ENCODE data around the gene NR3C2.

The NR3C2 gene

GRCh38 chr4:148053298-148054003 is 388.8 kb downstream of the NR3C2 start:
- Mint-ChIP-seq H3K4me1 (ENCODE audit: low read depth) (peaks cover 63% of the 10 kb centered on the region), H3K4me3 (peak overlapping the region; percentile 49), H3K36me3 (ENCODE audit: low read depth) (peaks cover 17% of the 10 kb centered on the region), H3K9me3 (no peaks in the 10 kb centered on the region), H3K27me3 (ENCODE audit: low read depth) (no peaks in the 10 kb centered on the region), H3K27ac (peak overlapping the region; percentile 62)
- DNase-seq (ENCODE audit: low spot score) = no peak

GRCh38 chr4:148052448-148052847 is 389.8 kb downstream of the NR3C2 start:
- no peaks in the 10 kb centered on the region for H3K9me3 Mint-ChIP-seq
- peaks cover 23% of the 10 kb centered on the region for H3K36me3 Mint-ChIP-seq (ENCODE audit: low read depth)
- peaks cover 56% of the 10 kb centered on the region for H3K4me1 Mint-ChIP-seq (ENCODE audit: low read depth)
- no peaks in the 10 kb centered on the region for H3K27me3 Mint-ChIP-seq (ENCODE audit: low read depth)
- no peak for DNase-seq (ENCODE audit: low spot score)
- H3K27ac Mint-ChIP-seq = peak overlapping the region; percentile 83
- H3K4me3 Mint-ChIP-seq = peak overlapping the region; percentile 60

GRCh38 chr4:148051403-148051802 is 390.8 kb downstream of the NR3C2 start:
- no peaks in the 10 kb centered on the region for H3K27me3 Mint-ChIP-seq (ENCODE audit: low read depth)
- H3K4me3 Mint-ChIP-seq = no peak overlapping the region
- peak overlapping the region; percentile 13 for H3K27ac Mint-ChIP-seq
- no peaks in the 10 kb centered on the region for H3K9me3 Mint-ChIP-seq
- H3K36me3 Mint-ChIP-seq (ENCODE audit: low read depth) = peaks cover 29% of the 10 kb centered on the region
- DNase-seq (ENCODE audit: low spot score) = no peak
- H3K4me1 Mint-ChIP-seq (ENCODE audit: low read depth) = peaks cover 48% of the 10 kb centered on the region

GRCh38 chr4:148048598-148048997 is 393.6 kb downstream of the NR3C2 start:
- Mint-ChIP-seq H3K27ac (no peak overlapping the region), H3K36me3 (ENCODE audit: low read depth) (peaks cover 23% of the 10 kb centered on the region), H3K27me3 (ENCODE audit: low read depth) (no peaks in the 10 kb centered on the region), H3K9me3 (no peaks in the 10 kb centered on the region), H3K4me1 (ENCODE audit: low read depth) (peaks cover 39% of the 10 kb centered on the region), H3K4me3 (no peak overlapping the region)
- DNase-seq (ENCODE audit: low spot score) = no peak

GRCh38 chr4:148044912-148045352 is 397.3 kb downstream of the NR3C2 start:
- H3K4me1 Mint-ChIP-seq (ENCODE audit: low read depth) = peaks cover 10% of the 10 kb centered on the region

GRCh38 chr4:148044089-148044911 is 397.9 kb downstream of the NR3C2 start:
- Mint-ChIP-seq H3K9me3 (no peaks in the 10 kb centered on the region), H3K4me3 (no peak overlapping the region), H3K27ac (no peak overlapping the region), H3K27me3 (ENCODE audit: low read depth) (no peaks in the 10 kb centered on the region), H3K36me3 (ENCODE audit: low read depth) (peaks cover 17% of the 10 kb centered on the region), H3K4me1 (ENCODE audit: low read depth) (peaks cover 10% of the 10 kb centered on the region)
- DNase-seq (ENCODE audit: low spot score) = no peak

More at GRCh38 chr4:148044912-148045352, 397.3 kb downstream of the NR3C2 start:
- no peak overlapping the region for H3K4me3 Mint-ChIP-seq
- H3K9me3 Mint-ChIP-seq = no peaks in the 10 kb centered on the region
- no peak overlapping the region for H3K27ac Mint-ChIP-seq
- peaks cover 18% of the 10 kb centered on the region for H3K36me3 Mint-ChIP-seq (ENCODE audit: low read depth)
- DNase-seq (ENCODE audit: low spot score) = no peak
- H3K27me3 Mint-ChIP-seq (ENCODE audit: low read depth) = no peaks in the 10 kb centered on the region

GRCh38 chr4:148041606-148042329 is 400.4 kb downstream of the NR3C2 start:
- peaks cover 12% of the 10 kb centered on the region for H3K4me1 Mint-ChIP-seq (ENCODE audit: low read depth)
- H3K27me3 Mint-ChIP-seq (ENCODE audit: low read depth) = no peaks in the 10 kb centered on the region
- no peak overlapping the region for H3K4me3 Mint-ChIP-seq
- DNase-seq (ENCODE audit: low spot score) = no peak
- H3K27ac Mint-ChIP-seq = no peak overlapping the region
- peaks cover 1% of the 10 kb centered on the region for H3K36me3 Mint-ChIP-seq (ENCODE audit: low read depth)
- H3K9me3 Mint-ChIP-seq = peaks cover under 1% of the 10 kb centered on the region

- Mint-ChIP-seq H3K27me3 (ENCODE audit: low read depth) (no peaks in the 10 kb centered on the region), H3K4me3 (no peak overlapping the region), H3K9me3 (peaks cover 11% of the 10 kb centered on the region), H3K4me1 (ENCODE audit: low read depth) (peaks cover 2% of the 10 kb centered on the region), H3K27ac (no peak overlapping the region), H3K36me3 (ENCODE audit: low read depth) (no peaks in the 10 kb centered on the region)
- DNase-seq (ENCODE audit: low spot score) = no peak
These were observed 407.4 kb downstream of the NR3C2 start for GRCh38 chr4:148034813-148035212.

- Mint-ChIP-seq H3K4me3 (no peak overlapping the region), H3K27me3 (ENCODE audit: low read depth) (no peaks in the 10 kb centered on the region), H3K36me3 (ENCODE audit: low read depth) (no peaks in the 10 kb centered on the region), H3K4me1 (ENCODE audit: low read depth) (no peaks in the 10 kb centered on the region), H3K9me3 (no peaks in the 10 kb centered on the region), H3K27ac (no peak overlapping the region)
- DNase-seq (ENCODE audit: low spot score) = no peak
These were observed 411.9 kb downstream of the NR3C2 start for GRCh38 chr4:148030193-148030873.

GRCh38 chr4:148029781-148030180 is 412.4 kb downstream of the NR3C2 start:
- H3K4me3 Mint-ChIP-seq = no peak overlapping the region
- no peak overlapping the region for H3K27ac Mint-ChIP-seq
- H3K9me3 Mint-ChIP-seq = no peaks in the 10 kb centered on the region
- no peaks in the 10 kb centered on the region for H3K27me3 Mint-ChIP-seq (ENCODE audit: low read depth)
- H3K36me3 Mint-ChIP-seq (ENCODE audit: low read depth) = no peaks in the 10 kb centered on the region
- H3K4me1 Mint-ChIP-seq (ENCODE audit: low read depth) = no peaks in the 10 kb centered on the region
- no peak for DNase-seq (ENCODE audit: low spot score)

Measured in T-helper 2 cell treated with Interferon-gamma antibody and Interleukin-4, amounts not matched to agents 5 μg/mL and 100 μg/mL, for 36 hours (primary cell).